ENCODE results near the gene NDST3.

NDST3 gene

GRCh38 chr4:118082182-118082581 is 47.9 kb downstream of the NDST3 start:
- ATAC-seq: no peak

- no peak for ATAC-seq
Measured at GRCh38 chr4:118085700-118086099, 51.4 kb downstream of the NDST3 start.

DNA sequence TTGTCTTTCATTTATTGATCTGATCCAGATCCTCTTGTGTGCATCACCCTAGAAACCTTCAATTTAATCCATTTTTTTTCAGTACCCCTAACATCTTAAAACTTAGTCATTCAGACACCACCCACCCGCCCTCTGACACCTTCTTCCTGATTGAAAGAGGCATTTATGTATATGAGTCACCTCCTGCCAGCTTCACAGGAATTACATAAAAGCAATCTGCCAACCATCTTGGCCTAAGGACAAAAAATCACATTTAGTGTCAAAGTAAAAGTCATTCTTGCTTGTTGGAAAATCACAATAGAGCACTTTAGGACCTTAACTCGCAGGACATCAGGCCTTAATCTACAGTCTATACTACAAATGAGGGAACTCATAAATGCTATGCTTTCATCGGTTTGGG is 52.1 kb downstream of the NDST3 start:
- no peak for ATAC-seq

DNA sequence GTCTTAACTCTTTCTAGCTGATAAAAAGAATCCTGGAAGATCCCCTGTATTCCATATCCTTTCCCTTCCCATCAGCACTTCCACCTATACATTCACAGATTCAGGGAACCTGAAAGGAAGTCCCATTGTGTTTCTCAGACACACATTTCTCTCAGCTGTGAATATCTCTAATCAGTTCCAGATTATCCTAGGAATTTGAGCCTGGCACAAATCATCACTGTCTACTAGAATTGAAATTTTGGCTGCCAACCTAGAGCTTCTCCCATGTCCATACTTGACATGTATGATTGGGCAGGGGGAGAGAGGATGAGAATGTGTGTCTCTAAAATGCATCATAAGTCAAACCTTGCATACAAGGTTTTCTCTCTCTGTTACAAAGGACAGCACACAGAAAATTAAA is 53.1 kb downstream of the NDST3 start:
- no peak for ATAC-seq

DNA sequence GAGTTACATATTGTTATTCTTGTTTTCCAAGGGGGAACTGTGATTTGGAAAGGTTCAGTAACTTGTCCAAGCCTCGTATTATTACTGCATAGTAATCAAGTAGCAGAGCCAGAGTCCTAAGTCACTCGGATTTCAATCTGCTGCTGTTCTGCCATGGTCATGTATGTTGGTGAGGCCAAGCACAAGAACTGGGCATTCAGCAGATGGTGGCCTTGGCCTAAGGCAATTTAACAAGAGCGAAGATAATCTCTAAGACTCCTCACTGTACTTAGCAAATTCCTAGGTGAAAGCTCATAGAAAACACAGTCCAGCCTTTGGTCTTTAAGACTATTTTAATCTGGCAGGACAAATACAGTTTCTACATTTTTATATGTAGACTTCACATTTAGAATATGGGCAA is 64.8 kb downstream of the NDST3 start:
- no peak for ATAC-seq

DNA sequence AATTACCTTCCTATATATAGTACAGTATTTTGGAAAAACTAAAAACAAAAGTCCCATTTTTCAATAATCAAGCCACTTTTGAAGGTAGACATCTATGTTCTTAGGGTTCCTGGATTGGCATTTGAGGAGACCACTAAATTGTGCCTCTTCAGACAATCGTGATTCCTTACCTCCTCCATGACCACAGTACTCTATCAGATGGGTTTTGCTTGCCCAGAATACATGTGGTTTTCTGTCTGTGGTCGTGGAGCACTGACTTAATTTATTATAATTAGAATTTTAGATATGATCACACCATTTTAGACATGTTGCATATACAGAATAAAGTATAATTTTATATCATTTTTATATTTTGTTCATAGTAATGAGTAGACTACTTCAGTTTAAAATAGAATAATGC is 67.9 kb downstream of the NDST3 start:
- no peak for ATAC-seq

- ATAC-seq: no peak
Measured at GRCh38 chr4:118112117-118113046, 78.1 kb downstream of the NDST3 start.

DNA sequence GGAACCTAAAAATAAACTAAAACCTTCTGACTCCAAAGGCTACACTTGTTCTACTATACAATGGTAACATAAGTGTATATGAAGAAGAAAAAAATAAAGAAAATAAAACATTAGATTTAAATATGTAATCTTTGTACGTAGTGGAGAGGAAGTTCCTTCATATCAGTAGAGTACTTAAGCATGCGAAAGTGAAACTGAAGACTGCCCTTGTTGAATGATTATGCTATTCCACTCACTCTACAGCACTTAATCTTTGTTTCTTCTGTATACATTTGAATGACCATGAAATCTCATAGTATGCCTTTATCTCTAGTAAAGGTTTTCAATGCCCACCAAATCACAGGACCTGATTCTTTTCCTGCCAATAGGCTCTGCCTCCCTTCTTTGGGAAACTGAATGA is 78.9 kb downstream of the NDST3 start:
- no peak for ATAC-seq

DNA sequence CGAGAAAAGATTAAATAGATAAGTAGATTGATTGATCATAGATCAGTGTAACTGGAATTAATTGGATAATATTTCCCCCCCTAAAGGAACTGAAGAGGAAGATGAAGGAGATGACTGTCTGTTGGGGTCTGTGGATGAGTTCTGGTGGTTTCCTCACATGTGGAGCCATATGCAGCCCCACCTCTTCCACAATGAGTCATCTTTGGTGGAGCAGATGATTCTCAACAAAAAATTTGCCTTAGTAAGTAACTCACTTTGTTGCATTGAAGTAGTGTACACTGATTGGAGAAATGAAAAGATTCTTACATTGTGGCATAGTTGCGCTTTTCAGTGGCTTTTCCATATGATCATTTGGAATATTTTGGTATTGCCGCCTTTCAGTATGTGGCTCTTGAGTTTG is 80.4 kb downstream of the NDST3 start:
- ATAC-seq: no peak

DNA sequence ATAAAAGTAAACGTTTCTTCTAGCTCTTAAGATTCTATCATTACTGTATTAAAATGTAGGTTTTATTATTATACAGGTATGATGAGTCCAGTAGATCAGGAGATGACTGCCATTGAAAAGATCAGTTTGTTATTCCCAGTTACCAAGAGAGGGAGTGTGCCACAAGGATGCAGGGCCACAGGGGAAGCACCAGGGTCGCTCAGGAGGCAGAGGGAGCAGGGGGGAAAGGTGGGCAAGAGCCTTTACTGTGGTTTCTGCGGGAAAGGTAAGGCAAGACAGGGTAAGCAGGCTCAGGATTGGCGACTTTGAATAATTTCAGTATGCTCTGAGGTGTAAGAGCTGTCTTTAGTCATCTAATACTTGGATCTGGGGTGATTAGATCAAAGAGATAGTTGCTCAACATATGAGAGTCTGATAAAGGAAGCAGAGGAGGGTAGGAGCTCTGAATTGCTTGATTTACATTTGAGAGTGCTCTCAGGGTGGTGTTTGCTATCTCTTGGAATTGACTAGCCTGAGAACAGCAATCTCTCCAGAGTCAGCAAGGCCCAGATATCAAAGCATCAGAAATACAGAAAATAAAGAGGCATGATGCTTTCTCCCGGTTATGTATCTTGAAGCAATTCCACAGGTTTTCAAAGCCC is 86.0 kb downstream of the NDST3 start:
- no peak for ATAC-seq

DNA sequence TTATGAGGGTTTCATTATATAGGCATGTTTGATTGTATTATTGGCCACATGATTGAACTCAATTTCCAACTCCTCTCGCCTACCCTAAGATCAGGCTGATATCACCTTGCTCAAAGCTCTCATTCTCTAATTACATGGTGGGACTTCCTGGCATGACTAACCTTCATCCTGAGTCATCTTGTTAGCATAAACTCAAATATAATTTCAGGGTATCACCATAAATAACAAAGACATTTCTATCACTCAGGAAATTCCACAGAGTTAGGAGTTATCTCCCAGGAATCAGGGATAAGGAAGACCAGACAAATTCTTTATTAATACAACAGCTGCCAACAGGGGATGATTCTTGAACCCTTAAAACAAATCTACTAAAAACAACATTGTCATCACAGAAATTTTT is 90.7 kb downstream of the NDST3 start:
- ATAC-seq: no peak

GRCh38 chr4:118139241-118139640 is 105.0 kb downstream of the NDST3 start:
- ATAC-seq: no peak

- ATAC-seq: no peak
Measured at GRCh38 chr4:118141240-118141639, 107.0 kb downstream of the NDST3 start.

GRCh38 chr4:118154649-118155048 is 120.4 kb downstream of the NDST3 start:
- no peak for ATAC-seq

GRCh38 chr4:118155516-118155915 is 121.2 kb downstream of the NDST3 start:
- ATAC-seq: no peak

DNA sequence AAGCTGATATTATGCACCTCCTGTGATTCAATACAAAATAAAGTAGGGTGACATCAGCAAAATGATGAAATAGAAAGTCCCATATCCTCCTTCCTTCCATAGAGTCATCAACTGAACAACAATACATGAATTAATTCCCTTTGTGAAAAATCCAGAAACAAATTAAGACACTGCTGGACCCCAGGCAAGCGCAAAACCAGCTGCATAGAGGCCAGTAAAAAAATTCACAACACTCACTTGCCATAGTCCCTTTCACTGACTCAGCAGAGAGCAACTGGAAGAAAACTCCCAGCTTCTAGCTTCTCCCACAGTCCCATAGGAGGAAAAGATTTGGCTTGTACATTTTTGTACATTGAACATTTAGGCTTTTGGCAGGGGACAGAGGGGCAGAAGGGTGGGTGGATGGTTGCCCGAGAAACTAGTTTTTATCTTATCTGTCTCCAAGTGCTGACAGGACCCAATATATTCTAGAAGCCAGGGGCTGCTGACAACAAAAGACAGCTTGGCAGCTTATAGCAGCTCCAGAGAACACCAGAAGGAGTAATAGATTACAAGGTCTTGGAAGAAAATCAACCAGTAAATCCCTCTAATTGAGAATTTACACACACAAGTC is 124.6 kb downstream of the NDST3 start:
- ATAC-seq: no peak

GRCh38 chr4:118167306-118167705 is 133.0 kb downstream of the NDST3 start:
- no peak for ATAC-seq

DNA sequence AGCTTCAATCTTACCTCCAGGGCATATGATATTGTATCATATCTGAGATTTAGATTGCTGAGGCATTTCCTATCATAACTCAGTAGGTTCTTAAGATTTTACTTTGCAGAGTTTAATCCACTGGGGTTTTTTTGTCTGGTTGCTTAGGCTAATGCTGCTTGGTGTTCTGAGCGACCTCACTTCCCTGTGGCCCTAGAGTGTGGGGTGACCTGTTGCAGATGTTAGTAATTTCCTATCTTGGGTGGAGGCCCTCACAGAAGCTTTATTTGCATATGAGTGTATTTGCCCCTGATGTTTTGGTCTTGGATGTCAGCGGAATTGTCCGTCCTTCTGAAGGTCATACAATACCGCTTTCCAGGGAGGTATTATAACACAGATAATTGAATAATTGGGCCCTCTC is 137.1 kb downstream of the NDST3 start:
- ATAC-seq: no peak

- ATAC-seq: no peak
Measured at GRCh38 chr4:118173126-118173525, 138.8 kb downstream of the NDST3 start.

GRCh38 chr4:118173956-118174725 is 139.9 kb downstream of the NDST3 start:
- ATAC-seq: no peak

- no peak for ATAC-seq
Measured at GRCh38 chr4:118175506-118175905, 141.2 kb downstream of the NDST3 start.

DNA sequence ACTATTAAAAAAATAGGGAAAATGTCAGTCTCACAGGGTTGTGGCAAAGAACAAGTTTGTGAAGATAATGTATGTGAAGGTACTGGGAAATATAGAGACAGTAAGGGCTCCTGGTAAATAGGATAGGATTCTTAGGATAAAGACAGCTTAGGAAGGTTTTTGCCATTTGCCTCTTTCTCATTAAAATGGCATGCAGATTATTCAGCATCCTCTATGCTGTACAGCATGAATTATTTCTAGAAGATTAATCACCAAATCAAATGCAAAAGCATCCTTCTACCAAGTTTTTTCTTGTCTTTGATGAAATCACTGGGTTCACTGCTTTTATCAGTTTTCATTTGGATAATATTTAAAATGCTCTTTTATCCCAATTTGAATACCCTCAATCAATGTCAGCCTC is 142.8 kb downstream of the NDST3 start:
- no peak for ATAC-seq

GRCh38 chr4:118180776-118181175 is 146.5 kb downstream of the NDST3 start:
- no peak for ATAC-seq

All from activated CD4-positive, CD25-positive, alpha-beta regulatory T cell treated with anti-CD3 and anti-CD28 coated beads, Interleukin-2, amount 50 U/mL, for 24 hours (primary cell).